Stromal cell of bone marrow (primary cell): Measurements from ENCODE around the gene BIN2.
"Not testable (repeated sequence)": the region's sequence is repeated elsewhere in the genome, so short reads cannot be mapped to it uniquely, and the experiment has no call there.

ENCODE experiments used
- DNase-seq: peaks from one replicate; pipeline ENCODE4 v3.0.0-alpha.2; 2012; ENCODE audit warnings: low read depth

The BIN2 gene

DNA sequence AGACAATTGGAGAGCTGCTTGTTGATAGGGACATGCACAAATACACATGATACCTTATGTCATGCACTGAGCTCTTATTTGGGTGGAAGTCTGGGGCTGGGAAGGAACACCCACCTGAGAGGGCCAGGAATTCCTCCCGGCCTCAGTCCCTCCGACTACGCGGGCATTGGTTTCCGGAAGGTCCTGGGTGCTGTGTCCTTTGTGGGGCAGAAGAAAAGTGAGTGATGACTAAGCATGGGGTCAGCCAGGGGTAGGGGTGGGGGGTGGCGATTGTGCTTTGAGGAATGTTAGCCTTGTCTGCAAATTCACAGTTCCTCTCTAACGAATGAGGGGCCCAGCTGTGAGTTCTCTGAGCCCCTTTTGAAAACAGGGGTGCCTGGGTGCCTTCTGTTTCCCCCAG is 21.7 kb upstream of the BIN2 start:
- DNase-seq: no peak

DNA sequence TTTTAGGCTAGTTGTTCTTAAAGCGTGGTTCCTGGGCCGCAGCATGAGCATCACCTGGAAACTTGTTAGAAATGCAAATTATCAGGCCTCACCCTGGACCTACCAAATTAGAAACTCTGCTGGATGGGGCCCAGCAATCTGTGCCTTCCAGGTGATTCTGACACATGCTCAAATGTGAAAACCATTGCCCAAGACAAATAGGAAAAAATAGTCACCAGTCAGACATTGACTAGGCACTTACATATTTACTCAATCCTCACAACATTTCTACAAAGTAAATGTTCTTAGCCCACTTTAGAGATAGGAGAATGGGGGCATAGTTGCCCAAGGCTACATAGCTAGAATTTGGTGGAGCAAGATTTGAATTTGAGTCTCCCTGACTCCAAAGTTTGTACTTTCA is 19.2 kb upstream of the BIN2 start:
- no peak for DNase-seq

DNA sequence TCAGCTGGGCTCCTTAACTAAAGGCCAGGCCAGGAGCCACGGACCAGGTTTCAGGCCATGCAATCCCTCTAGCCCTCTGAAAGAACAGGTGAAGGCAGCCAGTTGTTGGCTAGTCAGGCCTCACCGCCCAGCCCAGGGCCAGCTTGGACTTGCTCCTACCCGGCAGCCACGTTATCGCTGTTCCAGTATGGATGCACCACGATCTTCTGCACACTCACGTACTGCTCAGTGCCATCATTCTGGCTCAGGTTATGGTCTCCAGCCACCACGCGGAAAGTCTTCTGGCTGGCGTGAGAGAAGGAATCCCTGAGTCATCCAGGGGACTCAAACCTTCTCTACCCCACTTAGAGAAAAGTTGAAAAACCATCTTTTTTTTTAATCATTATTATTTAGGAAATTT is 18.4 kb upstream of the BIN2 start:
- no peak for DNase-seq

DNA sequence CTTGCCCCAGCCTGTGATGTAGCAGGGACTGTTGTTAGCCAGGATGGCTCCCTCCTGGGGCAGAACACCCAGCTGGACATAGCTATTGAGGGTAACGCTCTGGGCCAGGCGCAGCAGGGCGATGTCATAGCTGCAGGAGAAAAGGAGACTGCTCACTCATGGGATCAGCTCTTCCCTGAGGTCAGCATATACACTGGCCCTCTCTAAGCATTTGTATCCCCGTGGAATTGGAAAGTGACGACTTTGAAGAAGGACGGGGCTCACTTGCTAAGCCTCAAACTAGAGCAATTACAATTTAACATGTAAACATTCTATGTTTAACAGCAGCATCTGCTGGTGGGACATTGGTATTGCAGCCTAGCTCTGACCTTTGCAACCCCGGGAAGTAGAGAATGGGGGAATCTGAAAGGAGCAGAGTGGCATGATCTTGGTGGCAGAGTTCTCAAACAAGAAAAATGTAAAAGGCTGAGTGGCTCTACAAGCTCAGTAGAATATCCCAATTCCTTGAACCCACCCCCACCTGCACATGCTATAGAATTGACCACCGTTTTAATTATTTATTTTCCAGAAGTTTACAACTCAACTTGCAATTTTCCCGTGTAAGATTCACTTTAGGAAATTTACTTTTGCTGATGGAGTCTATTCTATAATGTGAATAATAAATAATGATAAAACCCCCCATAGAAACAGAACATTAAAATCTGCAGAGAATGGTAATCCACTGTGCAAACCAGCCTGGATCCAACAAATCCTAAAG is 17.5 kb upstream of the BIN2 start:
- no peak for DNase-seq

DNA sequence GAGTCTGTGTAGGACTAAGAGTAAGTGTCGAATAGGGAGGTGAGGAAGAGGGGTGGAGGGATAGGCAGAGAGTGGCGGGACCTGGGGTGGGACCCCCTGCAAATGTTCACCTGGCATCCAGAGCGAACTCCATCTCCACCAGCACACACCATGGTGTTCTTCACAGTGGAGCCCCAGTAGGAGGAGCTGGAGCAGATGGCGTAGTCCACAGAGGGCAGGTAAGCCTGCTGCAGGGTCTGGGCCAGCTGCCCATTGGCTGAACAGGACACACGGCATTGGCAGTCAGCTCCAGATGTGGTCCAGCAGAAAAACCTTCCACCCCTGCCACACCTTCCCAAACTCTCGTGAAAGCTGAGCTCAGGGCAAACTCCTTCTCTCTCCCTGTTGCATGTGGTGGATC is 15.8 kb upstream of the BIN2 start:
- no peak for DNase-seq

DNA sequence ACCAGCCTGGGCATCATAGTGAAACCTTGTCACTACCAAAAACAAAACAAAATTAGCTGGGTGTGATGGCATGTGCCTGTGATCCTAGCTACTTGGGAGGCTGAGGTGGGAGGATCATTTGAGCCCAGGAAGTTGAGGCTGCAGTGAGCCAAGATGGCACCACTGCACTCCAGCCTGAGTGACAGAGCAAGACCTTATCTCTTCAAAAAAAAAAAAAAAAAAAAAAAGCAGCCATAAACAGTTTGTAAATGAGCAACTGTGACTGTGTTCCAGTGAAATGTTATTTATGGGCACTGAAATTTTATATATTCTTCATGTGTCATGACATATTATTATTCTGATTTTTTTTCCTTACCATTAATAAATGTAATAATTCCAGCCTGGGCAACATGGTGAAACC is 13.4 kb upstream of the BIN2 start:
- DNase-seq: not testable (repeated sequence)

DNA sequence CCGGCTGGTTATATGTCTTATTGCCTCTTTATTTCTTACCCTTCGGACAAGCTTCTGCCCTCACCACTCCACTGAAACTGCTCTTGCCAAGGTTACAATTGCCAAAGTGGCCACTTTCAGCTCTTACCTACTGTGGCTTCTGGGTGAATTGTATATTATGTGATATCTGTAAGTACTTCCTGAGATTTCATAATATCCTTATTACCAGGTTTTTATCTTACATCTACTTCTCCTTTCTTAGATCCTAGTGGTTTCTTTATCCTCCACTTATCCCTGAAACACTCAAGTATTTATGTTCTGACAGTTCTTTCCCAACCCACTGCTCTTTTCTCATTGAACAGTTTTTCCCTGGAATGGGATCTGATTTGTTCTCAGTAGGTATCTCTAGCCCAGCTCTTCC is 12.0 kb upstream of the BIN2 start:
- DNase-seq: no peak

DNA sequence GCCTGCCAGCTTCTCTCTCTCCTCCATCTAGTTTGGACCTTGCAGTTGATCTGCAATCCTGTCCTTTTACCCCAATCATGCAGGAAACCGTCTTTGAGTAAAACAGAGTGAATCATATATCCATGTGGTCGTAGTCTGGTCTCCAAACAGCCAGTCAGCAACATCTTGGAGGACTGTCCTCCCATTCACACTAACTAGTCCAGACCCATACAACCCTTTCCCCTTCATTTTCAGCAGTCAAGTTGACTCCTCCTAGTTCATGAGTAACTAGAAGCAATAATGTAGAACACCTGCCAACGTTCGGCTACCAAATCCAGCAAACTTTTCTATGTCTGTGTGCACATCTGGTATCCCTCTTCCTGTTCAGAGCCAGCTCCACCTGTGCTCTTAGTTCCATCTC is 10.8 kb upstream of the BIN2 start:
- no peak for DNase-seq

DNA sequence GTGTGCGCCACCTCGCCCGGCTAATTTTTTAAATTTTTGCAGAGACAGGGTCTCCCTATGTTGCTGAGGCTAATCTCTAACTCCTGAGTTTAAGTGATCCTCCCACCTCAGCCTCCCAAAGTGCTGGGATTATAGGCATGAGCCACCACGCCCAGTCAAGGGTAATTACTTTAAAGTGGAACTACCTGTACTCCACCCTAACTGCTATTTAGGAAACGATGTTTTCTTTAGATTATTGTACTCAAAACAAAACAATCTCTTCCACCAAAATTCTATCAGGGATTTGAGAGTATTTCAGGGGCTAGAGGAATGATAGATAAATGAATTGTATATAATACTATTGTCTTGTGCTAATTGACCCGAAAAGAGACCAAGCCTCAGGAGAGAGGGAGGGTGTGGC is 9.6 kb upstream of the BIN2 start:
- no peak for DNase-seq

DNA sequence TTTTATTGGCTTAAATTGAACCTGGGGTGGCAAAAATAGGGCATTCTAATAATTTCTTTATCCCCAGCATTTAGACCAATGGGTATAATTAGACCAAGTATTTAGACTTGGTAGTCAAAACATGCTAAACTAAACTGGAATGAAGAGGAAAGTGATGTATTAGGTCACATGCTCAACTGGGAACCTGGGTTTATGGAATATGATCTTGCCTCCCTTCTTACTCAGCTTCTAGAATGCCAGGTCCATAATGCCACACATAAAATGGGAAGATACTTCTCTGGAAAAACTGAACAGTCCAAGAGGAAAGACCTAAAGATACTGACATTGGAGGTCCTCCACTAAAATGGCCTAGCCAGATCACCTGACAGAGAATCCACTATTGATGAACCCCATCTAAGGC is 6.2 kb upstream of the BIN2 start:
- DNase-seq: no peak

DNA sequence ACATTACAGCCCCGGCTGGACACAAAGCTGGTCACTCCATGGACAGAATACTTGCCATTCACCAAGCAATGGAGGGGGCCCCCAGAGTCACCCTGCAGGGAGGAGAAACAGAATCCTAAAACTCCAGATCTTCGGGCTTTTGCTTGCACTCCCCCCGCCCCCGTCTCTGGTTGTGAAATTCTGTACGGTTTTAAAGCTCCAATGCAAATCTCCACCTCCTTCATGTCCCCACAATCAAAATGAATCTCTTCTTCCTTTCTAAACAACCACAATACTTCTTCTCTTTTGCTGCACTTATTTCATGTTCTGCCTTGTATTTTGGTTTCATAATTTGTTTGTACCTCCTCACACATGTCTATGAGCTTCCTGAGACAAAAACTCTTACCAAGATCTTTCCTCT is 5.8 kb upstream of the BIN2 start:
- no peak for DNase-seq

DNA sequence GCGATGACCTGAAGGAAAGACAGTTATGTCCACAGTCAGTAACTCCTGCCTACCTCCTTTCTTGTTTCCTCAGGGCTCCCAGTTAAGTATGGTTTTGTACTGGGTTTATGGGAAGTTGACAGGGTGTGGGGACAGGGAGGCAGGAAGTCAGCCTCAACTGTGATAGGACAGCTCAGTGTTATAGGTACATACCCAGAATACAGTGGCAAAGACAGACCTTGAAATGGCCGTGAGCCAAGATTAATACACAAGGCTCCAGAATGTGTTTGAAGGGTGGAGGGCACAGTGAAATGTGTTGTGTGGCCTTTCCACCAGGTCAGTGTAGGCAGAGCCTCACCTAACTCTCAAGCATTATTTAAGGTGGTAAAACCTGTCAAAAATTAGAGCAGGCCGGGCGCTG is 4.6 kb upstream of the BIN2 start:
- no peak for DNase-seq

DNA sequence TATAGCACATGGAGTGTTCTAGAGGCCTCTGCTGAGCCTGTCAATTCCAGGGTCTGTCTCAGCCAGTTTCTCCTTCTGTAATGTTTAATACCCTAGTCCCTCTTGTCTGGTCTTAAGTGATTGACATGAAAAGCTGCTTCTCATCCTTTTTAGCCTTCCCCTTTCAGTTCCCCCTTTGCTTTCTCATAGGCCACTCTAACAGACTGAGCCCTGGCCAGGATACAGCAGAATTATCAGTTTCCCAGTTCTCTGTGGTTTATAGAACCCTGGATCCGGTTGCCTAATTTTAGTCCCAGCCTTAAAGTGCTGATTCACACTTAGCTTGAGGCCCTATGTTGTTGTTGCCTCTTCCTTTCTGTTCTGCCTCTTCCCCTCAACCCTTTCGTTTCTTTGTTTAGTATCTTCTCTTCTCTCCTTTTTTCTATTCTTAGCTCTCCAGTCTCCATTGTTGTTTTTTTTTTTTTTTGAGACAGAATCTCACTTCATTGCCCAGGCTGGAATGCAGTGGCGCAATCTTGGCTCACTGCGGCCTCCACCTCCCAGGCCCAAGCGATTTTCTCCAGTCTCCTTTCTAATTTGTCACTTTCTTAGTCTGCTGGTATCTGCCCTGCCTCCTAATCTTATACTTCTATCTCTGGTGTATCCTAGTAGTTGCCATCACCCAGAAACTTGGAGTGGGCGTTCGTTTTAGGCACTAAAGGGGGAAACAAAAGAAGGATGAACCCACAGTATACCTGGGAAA is 2.9 kb upstream of the BIN2 start:
- peak; percentile 74 for DNase-seq

DNA sequence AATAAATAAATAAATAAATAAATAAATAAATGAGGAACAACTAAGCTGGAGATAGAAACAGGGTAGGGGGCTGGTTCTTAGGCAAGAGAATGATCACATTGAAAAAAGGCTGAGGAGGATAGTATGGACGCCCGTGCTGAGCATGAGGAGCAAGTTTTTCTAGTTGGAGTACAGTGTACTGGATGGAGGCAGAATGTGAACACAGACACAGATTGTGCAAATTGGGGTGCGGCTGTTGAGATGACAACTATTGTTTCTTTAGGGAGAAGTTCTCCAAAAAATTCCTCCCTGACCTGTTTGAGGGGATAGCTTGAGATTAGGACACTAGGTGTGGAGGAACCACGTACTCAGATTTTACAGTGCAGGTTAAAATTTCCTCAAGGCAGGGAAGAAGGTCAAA is 979 bp upstream of the BIN2 start:
- no peak for DNase-seq

DNA sequence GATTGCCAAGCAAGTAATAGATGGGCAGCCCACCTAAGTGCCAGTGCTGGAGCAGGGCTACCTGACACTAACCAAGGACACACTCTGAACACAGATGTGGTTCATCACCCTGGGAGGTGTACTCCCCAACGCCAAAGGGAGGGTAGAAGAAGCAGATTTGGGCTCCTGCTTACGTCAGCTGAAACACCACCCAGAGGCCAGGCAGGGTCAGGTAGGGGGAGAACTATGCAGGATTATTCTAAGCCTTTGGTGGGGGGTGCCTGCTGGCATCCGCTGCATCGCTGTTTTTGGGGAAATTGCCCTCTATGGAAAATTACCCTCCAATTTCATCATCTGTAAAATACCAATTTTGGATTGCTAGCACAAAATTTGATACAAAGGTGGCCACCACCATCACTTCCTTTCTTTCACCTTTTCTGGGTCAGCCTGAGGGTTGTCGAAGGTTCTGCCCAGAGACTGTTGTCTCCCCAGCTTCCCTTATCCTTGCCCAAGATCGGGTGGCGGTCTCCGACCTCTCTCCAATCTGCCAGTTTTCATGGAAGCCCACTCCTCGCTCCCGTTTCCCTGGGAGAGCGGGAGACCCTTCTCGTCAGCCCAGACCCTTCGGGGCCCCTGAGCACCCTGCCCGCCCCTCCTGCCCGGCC is 535 bp downstream of the BIN2 start:
- no peak for DNase-seq

DNA sequence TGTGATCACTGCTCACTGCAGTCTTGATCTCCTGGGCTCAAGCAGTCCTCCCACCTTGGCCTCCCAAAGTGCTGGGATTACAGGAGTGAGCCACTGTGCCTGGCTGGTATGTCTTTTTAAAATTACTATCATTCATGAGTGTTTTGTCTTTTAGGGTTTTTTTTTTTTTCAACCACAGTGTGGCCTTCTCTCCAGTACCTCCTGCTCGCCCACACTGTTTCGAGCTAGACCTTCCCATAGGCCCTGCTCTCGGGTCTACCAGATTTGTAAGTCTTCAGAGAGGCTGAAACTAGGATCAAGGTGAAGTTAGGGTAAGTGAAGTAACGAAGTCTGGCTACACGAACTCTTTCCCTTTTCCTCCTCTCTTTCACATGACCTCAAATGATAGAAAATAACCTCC is 1.5 kb downstream of the BIN2 start:
- no peak for DNase-seq

DNA sequence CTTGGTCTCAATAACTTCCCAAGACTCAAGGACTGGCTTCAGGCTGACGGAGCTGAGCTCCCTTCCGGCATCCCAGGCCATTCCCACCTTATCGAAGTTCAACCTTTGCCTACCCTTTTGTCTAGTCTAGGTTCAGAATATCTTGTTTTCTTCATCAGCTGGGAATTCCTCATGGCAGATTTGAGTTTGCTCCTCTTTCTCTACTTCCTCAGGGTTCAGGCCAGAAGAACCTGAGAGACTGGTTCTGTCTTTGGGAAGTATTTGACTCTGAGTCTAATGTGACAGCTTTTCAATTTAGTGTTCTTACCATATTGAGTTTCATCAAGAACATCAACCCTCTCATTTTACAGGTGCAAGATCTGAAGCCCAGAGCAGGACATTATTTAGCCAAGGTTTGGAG is 2.1 kb downstream of the BIN2 start:
- DNase-seq: no peak

DNA sequence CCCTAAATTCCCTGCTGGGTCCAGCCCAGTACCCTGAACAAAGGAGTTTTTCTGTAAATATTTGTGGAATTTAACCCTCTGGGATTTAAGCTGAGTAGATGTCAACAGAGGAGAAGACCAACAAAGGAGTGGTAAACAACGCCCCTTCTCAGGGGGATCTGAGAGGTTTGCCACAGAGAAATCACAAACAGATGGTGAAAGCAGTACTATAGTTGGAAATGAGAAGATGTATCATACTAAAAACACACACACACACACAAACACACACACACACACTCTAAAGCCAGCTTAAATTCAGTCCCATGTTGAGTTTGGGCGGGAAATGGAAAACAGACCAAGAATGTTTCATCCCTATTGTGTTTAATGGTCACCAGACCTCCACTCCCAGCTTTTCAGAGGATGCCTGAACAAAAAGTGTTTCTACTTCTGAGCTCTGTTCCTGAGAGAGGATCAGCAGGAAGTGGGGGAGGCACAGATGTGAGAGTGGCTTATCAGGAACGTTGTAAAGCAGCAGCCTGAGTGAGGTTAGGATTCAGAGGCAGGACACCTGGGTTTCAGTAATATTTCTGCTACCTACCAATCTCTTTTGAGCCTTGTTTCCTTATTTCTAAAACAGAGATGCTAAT is 3.2 kb downstream of the BIN2 start:
- no peak for DNase-seq

DNA sequence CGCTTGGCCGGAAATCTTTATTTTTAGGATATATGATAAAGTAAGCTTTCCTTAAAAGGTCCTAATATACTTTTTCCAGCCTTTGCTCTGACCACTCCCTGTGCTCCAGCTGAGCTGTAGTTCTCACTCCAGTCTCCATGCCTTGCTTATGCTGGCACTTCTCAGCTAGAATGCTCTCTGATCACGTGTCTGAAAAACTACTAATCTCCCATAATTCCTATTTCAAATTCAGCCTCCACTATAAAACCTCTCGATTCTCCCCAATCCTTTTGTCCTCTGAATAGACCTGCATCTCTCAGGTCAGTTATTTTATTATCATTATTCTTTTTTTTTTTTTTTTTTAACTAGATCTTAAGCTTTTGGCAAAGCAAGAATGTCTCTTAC is 3.7 kb downstream of the BIN2 start:
- DNase-seq: no peak

DNA sequence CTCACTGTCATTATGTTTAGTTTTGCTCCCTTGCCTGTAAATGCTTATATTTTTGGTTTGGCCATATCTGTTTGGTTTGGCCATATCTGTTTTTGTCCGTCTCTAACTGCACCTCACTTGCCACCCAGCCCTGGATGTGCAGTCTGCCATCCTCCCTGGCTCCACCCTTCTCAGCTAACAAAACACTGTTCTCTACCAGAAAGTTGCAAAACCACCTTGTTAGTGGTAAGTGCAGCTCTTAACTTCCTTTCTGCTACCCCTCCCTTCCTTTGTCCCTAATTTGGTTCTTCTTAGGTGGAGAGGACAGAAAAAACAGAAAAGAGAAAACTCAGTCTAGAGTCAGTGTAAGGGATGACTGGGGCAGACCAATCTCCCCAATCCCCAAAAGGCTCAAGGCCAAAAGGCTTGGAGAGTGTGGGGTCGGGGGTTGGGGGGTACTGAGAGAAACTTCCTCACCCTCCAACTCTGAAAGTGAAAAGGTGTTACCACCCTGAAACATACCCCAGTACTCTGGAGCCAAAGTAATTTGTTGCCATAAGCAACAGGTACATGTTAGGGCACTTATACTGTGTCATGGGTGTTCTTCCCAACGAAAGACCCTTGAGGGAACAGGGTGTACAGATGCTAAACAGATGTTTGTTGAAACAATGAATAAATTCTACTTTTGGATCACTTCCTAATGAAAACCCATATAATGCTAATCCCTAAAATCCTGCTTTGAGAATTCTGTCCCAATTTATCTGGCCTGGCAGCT is 5.0 kb downstream of the BIN2 start:
- no peak for DNase-seq

DNA sequence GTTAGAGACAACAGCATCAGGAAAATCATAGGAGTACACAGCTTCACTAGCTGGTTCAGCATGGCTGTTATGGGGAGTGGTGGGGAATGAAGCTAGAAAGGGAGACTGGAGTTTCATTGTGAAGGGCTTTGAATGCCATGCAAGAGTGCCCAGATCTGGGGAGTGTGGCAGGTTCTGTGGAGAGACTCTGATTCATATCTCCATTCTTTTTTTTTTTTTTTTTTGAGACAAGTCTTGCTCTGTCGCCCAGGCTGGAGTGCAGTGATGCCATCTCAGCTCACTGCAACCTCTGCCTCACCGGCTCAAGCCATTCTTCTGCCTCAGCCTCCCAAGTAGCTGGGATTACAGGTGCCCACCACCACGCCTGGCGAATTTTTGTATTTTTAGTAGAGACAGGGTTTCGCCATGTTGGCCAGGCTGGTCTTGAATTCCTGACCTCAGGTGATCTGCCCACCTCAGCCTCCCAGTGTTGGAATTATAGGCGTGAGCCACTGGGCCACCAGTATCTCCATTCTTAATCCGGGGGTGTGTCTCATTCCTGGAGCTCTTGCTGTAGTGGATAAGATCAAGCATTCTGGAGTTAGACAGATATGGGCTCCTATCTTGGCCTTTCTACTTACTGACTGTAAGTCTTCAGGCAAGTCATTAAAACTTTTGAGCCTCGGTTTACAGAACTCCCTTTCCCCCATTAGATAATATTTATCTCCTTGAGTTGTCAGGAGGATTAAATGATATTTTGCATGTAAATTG is 5.7 kb downstream of the BIN2 start:
- DNase-seq: not testable (repeated sequence)

DNA sequence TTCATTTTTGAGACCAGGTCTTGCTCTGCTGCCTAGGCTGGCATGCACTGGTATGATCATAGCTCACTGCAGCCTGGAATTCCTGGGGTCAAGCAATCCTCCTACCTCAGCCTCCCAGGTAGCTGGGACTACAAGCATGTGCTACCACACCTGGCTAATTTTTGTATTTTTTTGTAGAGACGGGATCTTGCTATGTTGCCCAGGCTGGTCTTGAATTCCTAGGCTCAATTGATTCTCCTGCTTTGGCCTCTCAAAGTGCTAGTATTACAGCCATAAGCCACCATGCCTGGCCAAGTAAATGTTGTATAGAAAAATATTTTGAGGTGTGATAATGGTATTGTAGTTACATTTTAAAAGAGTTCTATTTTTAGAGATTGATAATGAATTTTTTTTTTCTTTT is 12.6 kb downstream of the BIN2 start:
- DNase-seq: no peak
